Urinary bladder (tissue), 4 donors: Measurements from ENCODE around the gene SND1. TPM values are rescaled to one million over a fixed set of nuclear protein-coding genes. Genes with fewer than 3 reads are reported as not detected.

Source experiments
- DNase-seq: peaks from one replicate; pipeline ENCODE4 v3.0.0-alpha.2; 2015; ENCODE audit errors: extremely low spot score
- H3K27ac ChIP-seq: one replicate; pipeline ENCODE4 v1.5.1; 2013; ENCODE audit warnings: low read depth, mild to moderate bottlenecking, moderate library complexity
- H3K36me3 ChIP-seq: one replicate; pipeline ENCODE4 v1.6.1; 2013; ENCODE audit warnings: mild to moderate bottlenecking, moderate library complexity; ENCODE audit not compliant: insufficient read depth
- H3K4me1 ChIP-seq: one replicate; pipeline ENCODE4 v1.6.1; 2013; ENCODE audit warnings: mild to moderate bottlenecking, moderate library complexity; ENCODE audit not compliant: insufficient read depth
- H3K4me3 ChIP-seq: one replicate; pipeline ENCODE4 v1.5.1; 2013; ENCODE audit warnings: low read depth, low read length
- WGBS: extraction: QIAGEN DNeasy Blood & Tissue Kit; methylation state at CpG from one replicate; pipeline ENCODE4 v1.1.7; 2013; 5-methylcytosine and 5-hydroxymethylcytosine counted together
- polyA plus RNA-seq: library from polyadenylated mRNA; stranded (reverse); fragments of 200-250 nt; gene quantifications from one replicate; pipeline ENCODE4 v1.2.3, GENCODE V29; 2013
- total RNA-seq: library from RNA; depleted of rRNA; stranded (reverse); fragments of >200 nt; gene quantifications from one replicate; pipeline ENCODE4 v1.2.3, GENCODE V29; 2014
- donor health status: healthy with polysubstance abuse.
- donor health status: healthy.

The SND1 gene
- total and polyA plus RNA-seq, 2 donors = 89.8 to 102 TPM

GRCh38 chr7:127845522-127846214, 193.7 kb downstream of the SND1 start:
- H3K4me1 ChIP-seq = no peaks in the 10 kb centered on the region
- 27% methylated on average over 1 of the region's 1 CpG for WGBS
- no peak for DNase-seq
- no peak overlapping the region for H3K27ac ChIP-seq
- peaks cover 3% of the 10 kb centered on the region for H3K36me3 ChIP-seq
- H3K4me3 ChIP-seq = no peak overlapping the region

- H3K36me3 ChIP-seq = peaks cover 3% of the 10 kb centered on the region
- H3K4me1 ChIP-seq = no peaks in the 10 kb centered on the region
- no peak for DNase-seq
- 92% methylated on average over 3 of the region's 3 CpGs for WGBS
- no peak overlapping the region for H3K4me3 ChIP-seq
- no peak overlapping the region for H3K27ac ChIP-seq
These were observed 195.6 kb downstream of the SND1 start for GRCh38 chr7:127847641-127848040.

GRCh38 chr7:127848241-127848640, 196.2 kb downstream of the SND1 start:
- Histone ChIP-seq H3K36me3 (peaks cover 3% of the 10 kb centered on the region), H3K4me1 (no peaks in the 10 kb centered on the region), H3K4me3 (no peak overlapping the region), H3K27ac (no peak overlapping the region)
- DNase-seq = no peak
- WGBS = 96% methylated on average over 2 of the region's 2 CpGs

GRCh38 chr7:127850195-127850594, 198.2 kb downstream of the SND1 start:
- WGBS = 93% methylated on average over 3 of the region's 3 CpGs
- no peak for DNase-seq
- no peak overlapping the region for H3K4me3 ChIP-seq
- H3K27ac ChIP-seq = no peak overlapping the region
- no peaks in the 10 kb centered on the region for H3K4me1 ChIP-seq
- H3K36me3 ChIP-seq = peaks cover 3% of the 10 kb centered on the region

- 98% methylated on average over 2 of the region's 2 CpGs for WGBS
- Histone ChIP-seq H3K4me1 (no peaks in the 10 kb centered on the region), H3K36me3 (peaks cover 2% of the 10 kb centered on the region), H3K27ac (no peak overlapping the region), H3K4me3 (no peak overlapping the region)
- no peak for DNase-seq
These were observed 202.4 kb downstream of the SND1 start for GRCh38 chr7:127854383-127854782.

GRCh38 chr7:127857464-127857841, 205.5 kb downstream of the SND1 start:
- H3K36me3 ChIP-seq = no peaks in the 10 kb centered on the region
- no peak overlapping the region for H3K4me3 ChIP-seq
- no peaks in the 10 kb centered on the region for H3K4me1 ChIP-seq
- no peak overlapping the region for H3K27ac ChIP-seq
- no peak for DNase-seq
- 98% methylated on average over 4 of the region's 4 CpGs for WGBS

- no peak overlapping the region for H3K4me3 ChIP-seq
- 91% methylated on average over 14 of the region's 14 CpGs for WGBS
- H3K27ac ChIP-seq = no peak overlapping the region
- H3K36me3 ChIP-seq = no peaks in the 10 kb centered on the region
- DNase-seq = peak; percentile 36
- H3K4me1 ChIP-seq = no peaks in the 10 kb centered on the region
These were observed 206.3 kb downstream of the SND1 start for GRCh38 chr7:127858091-127858914.

GRCh38 chr7:127858915-127859189, 206.9 kb downstream of the SND1 start:
- 64% methylated on average over 1 of the region's 1 CpG for WGBS
- Histone ChIP-seq H3K4me3 (no peak overlapping the region), H3K27ac (no peak overlapping the region), H3K4me1 (no peaks in the 10 kb centered on the region), H3K36me3 (no peaks in the 10 kb centered on the region)
- no peak for DNase-seq

GRCh38 chr7:127859330-127859729, 207.3 kb downstream of the SND1 start:
- no peak for DNase-seq
- no peaks in the 10 kb centered on the region for H3K36me3 ChIP-seq
- 35% methylated on average over 1 of the region's 1 CpG for WGBS
- H3K4me3 ChIP-seq = no peak overlapping the region
- no peaks in the 10 kb centered on the region for H3K4me1 ChIP-seq
- no peak overlapping the region for H3K27ac ChIP-seq

GRCh38 chr7:127862525-127862924, 210.5 kb downstream of the SND1 start:
- no peaks in the 10 kb centered on the region for H3K4me1 ChIP-seq
- no peaks in the 10 kb centered on the region for H3K36me3 ChIP-seq
- H3K27ac ChIP-seq = no peak overlapping the region
- 88% methylated on average over 5 of the region's 5 CpGs for WGBS
- DNase-seq = no peak
- H3K4me3 ChIP-seq = no peak overlapping the region

- Histone ChIP-seq H3K36me3 (no peaks in the 10 kb centered on the region), H3K27ac (no peak overlapping the region), H3K4me3 (no peak overlapping the region), H3K4me1 (no peaks in the 10 kb centered on the region)
- DNase-seq = no peak
- 96% methylated on average over 3 of the region's 3 CpGs for WGBS
These were observed 211.1 kb downstream of the SND1 start for GRCh38 chr7:127863082-127863481.

- Histone ChIP-seq H3K36me3 (no peaks in the 10 kb centered on the region), H3K4me3 (no peak overlapping the region), H3K27ac (no peak overlapping the region), H3K4me1 (no peaks in the 10 kb centered on the region)
- DNase-seq = no peak
- 45% methylated on average over 1 of the region's 1 CpG for WGBS
These were observed 213.5 kb downstream of the SND1 start for GRCh38 chr7:127865466-127865865.

GRCh38 chr7:127870231-127870907, 218.4 kb downstream of the SND1 start:
- H3K4me1 ChIP-seq = no peaks in the 10 kb centered on the region
- 91% methylated on average over 6 of the region's 6 CpGs for WGBS
- DNase-seq = no peak

GRCh38 chr7:127871226-127871625, 219.2 kb downstream of the SND1 start:
- DNase-seq = no peak
- no peaks in the 10 kb centered on the region for H3K36me3 ChIP-seq
- 99% methylated on average over 3 of the region's 3 CpGs for WGBS
- no peaks in the 10 kb centered on the region for H3K4me1 ChIP-seq
- H3K4me3 ChIP-seq = no peak overlapping the region
- no peak overlapping the region for H3K27ac ChIP-seq

More at GRCh38 chr7:127870231-127870907, 218.4 kb downstream of the SND1 start:
- Histone ChIP-seq H3K27ac (no peak overlapping the region), H3K4me3 (no peak overlapping the region), H3K36me3 (no peaks in the 10 kb centered on the region)
